AG04450 (cell line): ENCODE data around the gene ZNF385A. TPM values are rescaled to one million over a fixed set of nuclear protein-coding genes. Genes with fewer than 3 reads are reported as not detected.
A peak's percentile ranks its signal among the peaks of the same experiment; 100 is the strongest.

ENCODE experiments used
- CTCF ChIA-PET: fragments of 300-600, 350-600 bp; formaldehyde crosslinking; extraction: SDS; loops from one replicate; lab custom pipeline; 2022; ENCODE audit warnings: antibody characterized with exemption, inconsistent platforms; lab: Charles Lee
- POLR2A ChIA-PET: fragments of 350-600 bp; formaldehyde crosslinking; extraction: SDS; loops from one replicate; lab custom pipeline; 2021; ENCODE audit warnings: antibody characterized with exemption, inconsistent platforms; lab: Yijun Ruan, JAX
- DNase-seq: peaks from one replicate; pipeline ENCODE4 v3.0.0-alpha.2; 2011; ENCODE audit warnings: low read depth, low spot score
- H3K27ac ChIP-seq: one replicate; pipeline ENCODE4 v1.5.1; 2012; ENCODE audit warnings: low read depth, low read length, control low read depth
- H3K27me3 ChIP-seq: one replicate; pipeline ENCODE4 v1.6.0; 2012; ENCODE audit warnings: low read length; ENCODE audit not compliant: control insufficient read depth, insufficient read depth
- H3K4me3 ChIP-seq: 2 replicates; pipeline ENCODE4 v1.5.1; 2011; ENCODE audit warnings: mild to moderate bottlenecking, low read depth, low read length, control low read depth
- H3K9me3 ChIP-seq: 2 replicates; pipeline ENCODE4 v1.5.1; 2012; ENCODE audit warnings: low read length; ENCODE audit not compliant: control insufficient read depth, insufficient read depth
- polyA plus RNA-seq: library from polyadenylated mRNA; depleted of rRNA; stranded (reverse); fragments of >200 nt; gene quantifications from 2 replicates; pipeline ENCODE4 v1.2.3, GENCODE V29; 2011
- TF ChIP-seq, protein P1 (sequence below): IDR thresholded peaks from 2 replicates; pipeline ENCODE4 v1.5.1; 2011; ENCODE audit warnings: low read depth, low read length, control low read depth, inconsistent platforms

Gene ZNF385A
- polyA plus RNA-seq, 1 experiment: 1.5 TPM

DNA sequence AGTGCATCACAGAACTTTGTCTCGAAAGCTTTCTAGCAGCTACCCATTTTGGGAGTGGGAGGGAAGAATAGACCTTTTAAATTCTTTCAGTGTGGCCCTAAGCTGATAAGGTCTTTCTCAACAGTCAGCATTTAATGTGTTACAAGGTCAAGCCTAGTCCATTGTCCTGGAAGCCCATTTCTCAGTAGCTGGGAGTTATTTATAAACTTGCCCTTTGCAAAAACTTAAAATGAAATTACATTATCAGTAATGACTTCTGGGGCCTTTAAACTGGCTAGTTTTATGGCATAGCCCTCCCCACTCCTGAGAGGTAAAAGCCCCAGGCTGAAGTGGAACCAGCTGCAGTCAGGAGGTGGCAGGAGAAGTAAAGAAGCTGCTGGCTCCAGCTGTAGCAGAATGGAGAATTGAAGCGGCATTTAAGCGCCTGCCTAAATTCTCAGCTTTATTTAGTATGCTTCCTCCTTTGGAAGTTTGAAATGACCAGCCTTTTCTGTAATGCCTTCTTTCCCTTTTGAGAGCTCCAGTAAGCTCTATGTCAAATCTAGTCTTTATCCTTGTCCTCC lies 47.2 kb downstream of the ZNF385A start:
- TF ChIP-seq, protein P1, sequence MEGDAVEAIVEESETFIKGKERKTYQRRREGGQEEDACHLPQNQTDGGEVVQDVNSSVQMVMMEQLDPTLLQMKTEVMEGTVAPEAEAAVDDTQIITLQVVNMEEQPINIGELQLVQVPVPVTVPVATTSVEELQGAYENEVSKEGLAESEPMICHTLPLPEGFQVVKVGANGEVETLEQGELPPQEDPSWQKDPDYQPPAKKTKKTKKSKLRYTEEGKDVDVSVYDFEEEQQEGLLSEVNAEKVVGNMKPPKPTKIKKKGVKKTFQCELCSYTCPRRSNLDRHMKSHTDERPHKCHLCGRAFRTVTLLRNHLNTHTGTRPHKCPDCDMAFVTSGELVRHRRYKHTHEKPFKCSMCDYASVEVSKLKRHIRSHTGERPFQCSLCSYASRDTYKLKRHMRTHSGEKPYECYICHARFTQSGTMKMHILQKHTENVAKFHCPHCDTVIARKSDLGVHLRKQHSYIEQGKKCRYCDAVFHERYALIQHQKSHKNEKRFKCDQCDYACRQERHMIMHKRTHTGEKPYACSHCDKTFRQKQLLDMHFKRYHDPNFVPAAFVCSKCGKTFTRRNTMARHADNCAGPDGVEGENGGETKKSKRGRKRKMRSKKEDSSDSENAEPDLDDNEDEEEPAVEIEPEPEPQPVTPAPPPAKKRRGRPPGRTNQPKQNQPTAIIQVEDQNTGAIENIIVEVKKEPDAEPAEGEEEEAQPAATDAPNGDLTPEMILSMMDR: peak; percentile 11; the same call in 1 of the 2 replicates
- Histone ChIP-seq H3K27me3 (no peaks in the 10 kb centered on the region), H3K9me3 (no peaks in the 10 kb centered on the region), H3K27ac (no peak overlapping the region), H3K4me3 (no peak overlapping the region)
- DNase-seq: no peak
- CTCF ChIA-PET: interaction anchor here (0.9 to 7.0 kb wide), 26 partner anchors 10 to 136 kb away, joined by 3 to 122 read pairs (median 6); partner anchors contain the start of genes COPZ1 and NFE2
- POLR2A ChIA-PET: interaction anchor here (0.7 to 1.7 kb wide), 6 partner anchors 9 to 57 kb away, joined by 3 to 14 read pairs (median 3); partner anchors contain the start of genes COPZ1 and HNRNPA1

DNA sequence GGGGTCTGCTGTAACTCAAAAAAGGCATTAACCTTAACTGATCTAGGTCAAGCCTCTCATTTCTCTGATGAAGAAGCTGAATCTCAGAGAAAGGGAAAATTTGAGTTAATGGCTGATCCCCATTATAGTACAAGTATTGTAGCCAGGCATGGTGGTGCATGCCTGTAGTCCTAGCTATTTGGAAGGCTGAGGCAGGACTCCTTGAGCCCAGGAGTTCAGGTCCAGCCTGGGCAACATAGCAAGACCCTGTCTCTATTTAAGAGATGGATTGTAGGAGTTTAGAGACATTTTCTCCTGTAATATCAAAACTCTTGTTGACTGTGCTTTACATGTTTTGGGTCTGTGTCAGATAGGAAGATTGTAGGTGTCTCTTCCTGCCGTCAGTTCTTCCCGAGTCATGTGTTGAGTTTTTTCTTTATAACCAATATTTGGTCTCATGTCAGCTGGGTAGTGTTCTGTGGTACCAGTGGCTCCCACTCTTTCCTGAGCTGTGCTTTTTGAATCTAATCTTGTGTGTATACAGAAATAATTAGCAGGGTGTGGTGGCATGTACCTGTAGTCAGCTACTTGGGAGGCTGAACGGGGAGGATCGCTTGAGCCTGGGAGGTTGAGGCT lies 51.0 kb downstream of the ZNF385A start:
- Histone ChIP-seq H3K9me3 (no peaks in the 10 kb centered on the region), H3K27ac (no peak overlapping the region), H3K27me3 (no peaks in the 10 kb centered on the region), H3K4me3 (no peak overlapping the region)
- DNase-seq: no peak
- ChIA-PET CTCF (interaction anchor here (0.8 to 7.0 kb wide), 9 partner anchors 8 to 118 kb away, joined by 3 to 122 read pairs (median 10); partner anchors contain the start of gene COPZ1), POLR2A (interaction anchor here (0.6 to 1.8 kb wide), 4 partner anchors 37 to 53 kb away, joined by 3 to 4 read pairs (median 4); partner anchors contain the start of gene HNRNPA1)
- TF ChIP-seq, protein P1: no peak

DNA sequence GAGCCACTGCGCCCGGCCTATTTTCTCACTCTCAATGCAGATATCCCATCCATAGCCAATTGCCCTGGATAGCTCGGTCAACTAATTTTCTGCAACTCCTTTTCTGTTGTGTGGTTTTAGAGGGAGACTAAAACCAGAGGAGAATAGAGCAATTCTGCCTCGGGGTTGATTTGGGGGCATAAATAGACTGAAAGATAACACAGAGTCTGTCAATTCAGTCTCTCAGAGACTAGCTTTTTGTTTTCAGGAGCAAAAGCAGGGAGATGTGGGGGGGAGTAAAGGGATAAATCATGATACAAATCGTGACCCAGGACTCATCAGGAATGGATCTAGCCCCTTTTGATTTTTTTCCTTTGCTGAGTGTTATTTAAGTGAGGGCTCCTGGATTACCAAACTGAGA lies 53.1 kb downstream of the ZNF385A start:
- no peak overlapping the region for H3K4me3 ChIP-seq
- CTCF ChIA-PET: interaction anchor here (1.1 kb wide), 1 partner anchor 39 kb away, joined by 3 read pairs; no protein-coding TSS in a partner anchor
- DNase-seq: no peak
- H3K9me3 ChIP-seq: no peaks in the 10 kb centered on the region
- H3K27ac ChIP-seq: no peak overlapping the region
- POLR2A ChIA-PET: interaction anchor here (0.6 kb wide), 1 partner anchor 77 kb away, joined by 5 read pairs; no protein-coding TSS in a partner anchor
- H3K27me3 ChIP-seq: no peaks in the 10 kb centered on the region
- TF ChIP-seq, protein P1: no peak

DNA sequence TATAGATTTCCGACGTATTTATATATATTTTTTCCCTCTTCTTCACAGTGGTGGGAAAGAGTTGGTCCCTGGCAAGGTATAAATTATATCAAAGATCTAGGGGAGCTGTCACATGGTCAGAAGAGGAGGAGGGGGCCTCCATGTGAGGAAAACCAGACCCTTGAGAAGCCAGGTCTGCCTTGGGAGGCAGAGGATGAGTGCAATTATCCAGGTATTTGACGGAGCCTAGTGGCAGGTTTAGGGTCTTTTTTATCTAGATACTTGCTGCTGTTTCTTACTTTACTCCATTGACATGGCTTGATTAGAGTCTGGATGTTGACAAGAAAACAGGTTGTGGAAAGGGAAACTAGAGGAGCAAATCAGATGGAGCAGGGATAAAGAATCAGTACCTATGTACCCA lies 54.1 kb downstream of the ZNF385A start:
- POLR2A ChIA-PET: no interaction called here

More for the DNA sequence above, 54.1 kb downstream of the ZNF385A start:
- TF ChIP-seq, protein P1: no peak
- Histone ChIP-seq H3K27ac (no peak overlapping the region), H3K27me3 (no peaks in the 10 kb centered on the region), H3K9me3 (no peaks in the 10 kb centered on the region), H3K4me3 (no peak overlapping the region)
- CTCF ChIA-PET: interaction anchor here (1.1 to 1.3 kb wide), 2 partner anchors 40 to 78 kb away, joined by 3 to 4 read pairs; no protein-coding TSS in a partner anchor
- DNase-seq: no peak
